Keratinocyte (primary cell): ENCODE measurements around the gene LY6G6C. TPM values are rescaled to one million over a fixed set of nuclear protein-coding genes. Genes with fewer than 3 reads are reported as not detected.

ENCODE experiments used
- DNase-seq: peaks from one replicate; pipeline ENCODE4 v3.0.0-alpha.2; 2011; ENCODE audit warnings: low read depth, missing footprints, low spot score
- FAIRE-seq: peaks from 2 replicates; lab custom pipeline; 2011; peaks lifted over from hg19 to GRCh38; lab: Jason Lieb, UNC
- H2AFZ ChIP-seq: 2 replicates; pipeline ENCODE4 v1.6.0; 2012; ENCODE audit warnings: low read length, control low read depth, inconsistent platforms; ENCODE audit not compliant: control insufficient read depth
- H3K27ac ChIP-seq: 2 replicates; pipeline ENCODE4 v1.5.1; 2011; ENCODE audit warnings: low read length; ENCODE audit not compliant: control insufficient read depth, insufficient read depth
- H3K27me3 ChIP-seq: 3 replicates; pipeline ENCODE4 v1.6.0; 2011; ENCODE audit warnings: low read length; ENCODE audit not compliant: control insufficient read depth, insufficient read depth; ENCODE audit errors: extremely low read depth
- H3K36me3 ChIP-seq, 2 experiments: 2 replicates in 1 of 2; 3 replicates in 1 of 2; pipeline ENCODE4 v1.5.1; 2011; ENCODE audit warnings: low read length in 2 of 2, mild to moderate bottlenecking in 1 of 2; ENCODE audit not compliant: control insufficient read depth in 2 of 2, insufficient read depth in 2 of 2; ENCODE audit errors: extremely low read depth in 1 of 2
- H3K4me1 ChIP-seq: 3 replicates; pipeline ENCODE4 v1.5.1; 2011; ENCODE audit warnings: low read length; ENCODE audit not compliant: control insufficient read depth, insufficient read depth; ENCODE audit errors: extremely low read depth
- H3K4me2 ChIP-seq: 3 replicates; pipeline ENCODE4 v1.6.0; 2011; ENCODE audit warnings: low read depth, low read length; ENCODE audit not compliant: control insufficient read depth, insufficient read depth; ENCODE audit errors: extremely low read depth
- H3K4me3 ChIP-seq, 3 experiments: fragments of 200-600 bp in 1 of 3; sonication (generic) in 1 of 3; 2 replicates in 2 of 3; 3 replicates in 1 of 3; pipeline ENCODE4 v1.5.1; 2011 to 2016; ENCODE audit warnings: low read length in 3 of 3, mild to moderate bottlenecking in 3 of 3, control low read depth in 2 of 3, inconsistent platforms in 1 of 3, low read depth in 1 of 3, mixed read lengths in 1 of 3, mixed run types in 1 of 3, moderate library complexity in 1 of 3; ENCODE audit not compliant: control insufficient read depth in 2 of 3, insufficient read depth in 2 of 3; ENCODE audit errors: extremely low read depth in 1 of 3
- H3K79me2 ChIP-seq: 2 replicates; pipeline ENCODE4 v1.6.0; 2012; ENCODE audit warnings: low read length; ENCODE audit not compliant: control insufficient read depth, insufficient read depth
- H3K9ac ChIP-seq: 3 replicates; pipeline ENCODE4 v1.6.0; 2011; ENCODE audit warnings: low read length; ENCODE audit not compliant: control insufficient read depth, insufficient read depth; ENCODE audit errors: extremely low read depth
- H3K9me1 ChIP-seq: 3 replicates; pipeline ENCODE4 v1.6.0; 2011; ENCODE audit warnings: low read length; ENCODE audit not compliant: control insufficient read depth, insufficient read depth; ENCODE audit errors: extremely low read depth
- H3K9me3 ChIP-seq: 2 replicates; pipeline ENCODE4 v1.5.1; 2012; ENCODE audit warnings: low read depth, low read length; ENCODE audit not compliant: control insufficient read depth
- H4K20me1 ChIP-seq: 3 replicates; pipeline ENCODE4 v1.6.0; 2011; ENCODE audit warnings: low read length; ENCODE audit not compliant: control insufficient read depth, insufficient read depth; ENCODE audit errors: extremely low read depth
- CTCF ChIP-seq, 3 experiments: IDR thresholded peaks in 1 of 3; conservative IDR thresholded peaks in 1 of 3; optimal IDR thresholded peaks in 1 of 3; 2 replicates in 2 of 3; 3 replicates in 1 of 3; pipeline versions ENCODE3 to v1.5.1; 2011; ENCODE audit warnings: low read length in 3 of 3, mild to moderate bottlenecking in 3 of 3, moderate library complexity in 2 of 3, control low read depth in 1 of 3, inconsistent platforms in 1 of 3; ENCODE audit not compliant: insufficient read depth in 2 of 3; ENCODE audit errors: extremely low read depth in 1 of 3
- EZH2 ChIP-seq: IDR thresholded peaks from one replicate; pipeline ENCODE4 v1.6.1; 2012; ENCODE audit warnings: inconsistent platforms, mild to moderate bottlenecking, low read length, moderate library complexity
- dilution Hi-C: fragments of 300-500 bp; cut with MboI; formaldehyde crosslinking; loops from one replicate; pipeline ENCODE4 v1.7.0; 2020; ENCODE audit warnings: low sequenced_read_pairs; ENCODE audit not compliant: extremely low pct_ligation_motif_present
- polyA plus RNA-seq, 5 experiments: library from polyadenylated mRNA; depleted of rRNA in 3 of 5; stranded (reverse) in 3 of 5; stranded (forward) in 1 of 5; unstranded in 1 of 5; fragments of >200 nt; gene quantifications; 1 replicate in 1 of 5; 2 replicates in 3 of 5; 3 replicates in 1 of 5; pipeline versions ENCODE4 v1.2.1 to v1.2.3, GENCODE V29; 2011 to 2012; ENCODE audit warnings: missing spikeins in 2 of 5, low read depth in 1 of 5, low replicate concordance in 1 of 5

Gene LY6G6C
- polyA plus RNA-seq, 1 donor (not counting 4 experiments of a cell fraction or from before 2014, with no cell fraction given), result 2.4 TPM

- Histone ChIP-seq H3K9me3 (no peaks in the 10 kb centered on the region), H4K20me1 (no peaks in the 10 kb centered on the region), H2AFZ (peak within 1 kb of the TSS; percentile 84), H3K36me3 (peaks cover 0 to 4% of the 10 kb centered on the region in 2 experiments), H3K4me3 (peak within 1 kb of the TSS; percentile 35 to 79 (median 69)), H3K9me1 (no peaks in the 10 kb centered on the region), H3K4me1 (peaks cover 11% of the 10 kb centered on the region), H3K79me2 (no peaks in the 10 kb centered on the region), H3K27ac (no peak within 1 kb of the TSS), H3K9ac (peak within 1 kb of the TSS; percentile 49), H3K27me3 (no peaks in the 10 kb centered on the region), H3K4me2 (peak within 1 kb of the TSS; percentile 92)
- FAIRE-seq (peak; percentile 52), DNase-seq (peak; percentile 35)
- TF ChIP-seq EZH2 (no peak), CTCF (optimal IDR thresholded peaks at IDR 0.05 in 1 of 3, IDR thresholded peaks at IDR 0.05 in 1 of 3, conservative IDR thresholded peaks at IDR 0.05 in 1 of 3; ENCODE audit: extremely low read depth in 1 of 3, insufficient read depth in 2 of 3, low read length in 3 of 3) (peak; percentile 66 to 98 (median 71))
- dilution Hi-C loops, result no loop called here
These were observed 41.1 kb downstream of the LY6G6C start, which contains the start of gene LY6G5C for GRCh38 chr6:31680226-31681134. TSS of gene LY6G5C (minus strand) at chr6:31681067. CDS start at chr6:31680373, 694 bp downstream.

- DNase-seq (no peak), FAIRE-seq (no peak)
- Histone ChIP-seq H3K27me3 (no peaks in the 10 kb centered on the region), H3K4me3 (no peak overlapping the region), H3K79me2 (no peaks in the 10 kb centered on the region), H3K4me1 (peaks cover 11% of the 10 kb centered on the region), H2AFZ (no peak overlapping the region), H3K36me3 (peaks cover 0 to 1% of the 10 kb centered on the region in 2 experiments), H4K20me1 (no peaks in the 10 kb centered on the region), H3K27ac (no peak overlapping the region), H3K9ac (no peak overlapping the region), H3K4me2 (no peak overlapping the region), H3K9me3 (no peaks in the 10 kb centered on the region), H3K9me1 (no peaks in the 10 kb centered on the region)
- TF ChIP-seq EZH2, result no peak
- TF ChIP-seq CTCF (optimal IDR thresholded peaks at IDR 0.05 in 1 of 3, IDR thresholded peaks at IDR 0.05 in 1 of 3, conservative IDR thresholded peaks at IDR 0.05 in 1 of 3; ENCODE audit: extremely low read depth in 1 of 3, insufficient read depth in 2 of 3, low read length in 3 of 3), result no peak
- dilution Hi-C loops, result no loop called here
These were observed 43.6 kb downstream of the LY6G6C start for GRCh38 chr6:31677955-31678354.
